K562 (cell line): ENCODE data around the gene ITSN2.

ENCODE experiments used
- CBX8 ChIP-seq: fragments of 200-600 bp; sonication (generic); IDR thresholded peaks from 2 replicates; pipeline ENCODE4 v1.6.1; 2012; ENCODE audit warnings: borderline replicate concordance, mixed run types, low read depth, mild to moderate bottlenecking, moderate library complexity, mixed read lengths, low read length, control low read depth, inconsistent platforms; ENCODE audit not compliant: poor library complexity, severe bottlenecking; ENCODE audit errors: extremely low read depth
- CTCF ChIP-seq, 3 experiments: IDR thresholded peaks in 2 of 3; conservative IDR thresholded peaks in 1 of 3; 2 replicates each; pipeline ENCODE4 v1.5.1; 2011 to 2012; ENCODE audit warnings: low read length in 3 of 3, mild to moderate bottlenecking in 3 of 3, control low read depth in 2 of 3, improper control_type of control experiment in 1 of 3, inconsistent platforms in 1 of 3, low read depth in 1 of 3, mixed read lengths in 1 of 3, moderate library complexity in 1 of 3; ENCODE audit not compliant: insufficient read depth in 2 of 3
- GTF2E2 ChIP-seq: fragments of 200-800 bp; sonication (Bioruptor generic); IDR thresholded peaks from 2 replicates; pipeline ENCODE4 v1.6.1; 2016; ENCODE audit warnings: missing genetic modification characterization, missing compliant biosample characterization
- HNRNPH1 ChIP-seq: fragments of 200-400 bp; formaldehyde crosslinking; optimal IDR thresholded peaks from 2 replicates; pipeline ENCODE3; 2017; ENCODE audit warnings: low read depth, mild to moderate bottlenecking, low read length, moderate library complexity
- MAFK ChIP-seq: IDR thresholded peaks from 2 replicates; pipeline ENCODE4 v1.6.1; 2011; ENCODE audit warnings: low read length, improper control_type of control experiment
- NFYB ChIP-seq: IDR thresholded peaks from 2 replicates; pipeline ENCODE4 v1.6.1; 2011; ENCODE audit warnings: mild to moderate bottlenecking, moderate library complexity; ENCODE audit not compliant: insufficient read length; ENCODE audit errors: extremely low read depth
- NONO ChIP-seq, 2 experiments: fragments of 200-400 bp in 1 of 2; fragments of 450-650 bp in 1 of 2; formaldehyde crosslinking in 1 of 2; IDR thresholded peaks; 2 replicates each; pipeline ENCODE4 v1.6.1; 2017; ENCODE audit warnings: low read depth in 2 of 2, mild to moderate bottlenecking in 2 of 2, moderate library complexity in 2 of 2, low read length in 1 of 2
- ZNF232 ChIP-seq: sonication (generic); formaldehyde crosslinking; IDR thresholded peaks from 2 replicates; pipeline ENCODE4 v1.8.0; 2022; ENCODE audit warnings: mild to moderate bottlenecking, missing genetic modification reagents
- ZNF282 ChIP-seq: sonication (generic); formaldehyde crosslinking; IDR thresholded peaks from 2 replicates; pipeline ENCODE4 v1.8.1; 2023; ENCODE audit warnings: missing genetic modification reagents

GRCh38 chr2:24345937-24346336 is 14.4 kb downstream of the ITSN2 start:
- TF ChIP-seq NONO (IDR thresholded peaks at IDR 0.05; ENCODE audit: low read depth in 2 of 2, low read length in 1 of 2): no peak
- TF ChIP-seq CTCF (IDR thresholded peaks at IDR 0.05 in 2 of 3, conservative IDR thresholded peaks at IDR 0.05 in 1 of 3; ENCODE audit: insufficient read depth in 2 of 3, low read depth in 1 of 3, low read length in 3 of 3): no peak
- no peak for TF ChIP-seq MAFK
- TF ChIP-seq NFYB: no peak
- no peak for TF ChIP-seq HNRNPH1
- no peak for TF ChIP-seq ZNF232 (CRISPR knock-in tag)
- no peak for TF ChIP-seq GTF2E2
- TF ChIP-seq ZNF282 (CRISPR knock-in tag): no peak
- TF ChIP-seq CBX8: no peak
